HepG2 (cell line): ENCODE results near the gene ENC1. TPM values are rescaled to one million over a fixed set of nuclear protein-coding genes. Genes with fewer than 3 reads are reported as not detected.

Source experiments
- ATAC-seq: fragments of 200-7000 bp; cut with Tn5 transposase; 3 replicates; pipeline ENCODE4 v1.9.1; 2020; ENCODE audit warnings: mild to moderate bottlenecking, moderate library complexity
- BruUV-seq: library from RNA; stranded (reverse); fragments of 400-500 nt; replicated peaks from 2 replicates; lab custom pipeline; 2021; lab: Mats Ljungman, UMichigan
- CTCF ChIA-PET: fragments of 300-600 bp; formaldehyde crosslinking; extraction: SDS; loops from one replicate; lab custom pipeline; 2021; ENCODE audit warnings: low total read pairs, inconsistent platforms, low intra/inter-chr PET ratio; lab: Yijun Ruan, JAX
- POLR2A ChIA-PET: fragments of 350-600 bp; sonication (Branson Sonifier 250); formaldehyde crosslinking; loops from one replicate; lab custom pipeline; 2020; ENCODE audit warnings: antibody characterized with exemption, inconsistent platforms; lab: Yijun Ruan, JAX
- DNase-seq: peaks from one replicate; pipeline ENCODE4 v3.0.0-alpha.2; 2015; ENCODE audit warnings: low spot score
- FAIRE-seq: peaks from 3 replicates; lab custom pipeline; 2011; peaks lifted over from hg19 to GRCh38; lab: Jason Lieb, UNC
- H2AFZ ChIP-seq: one replicate; pipeline ENCODE4 v1.6.1; 2011; ENCODE audit warnings: low read length, inconsistent platforms
- H3K27ac ChIP-seq: fragments of 300-600 bp; 3 replicates; pipeline ENCODE4 v1.8.0; 2011; ENCODE audit warnings: mixed run types, mild to moderate bottlenecking, mixed read lengths, low read length, inconsistent platforms; ENCODE audit not compliant: insufficient read depth; ENCODE audit errors: extremely low read length
- H3K27me3 ChIP-seq, 2 experiments: fragments of 200-600 bp in 1 of 2; 2 replicates in 1 of 2; 3 replicates in 1 of 2; pipeline versions ENCODE4 v1.6.0 to v1.8.0; 2011; ENCODE audit warnings: low read length in 2 of 2, mild to moderate bottlenecking in 2 of 2, moderate library complexity in 2 of 2, inconsistent platforms in 1 of 2; ENCODE audit not compliant: insufficient read depth in 2 of 2, control insufficient read depth in 1 of 2
- H3K36me3 ChIP-seq, 2 experiments: fragments of 200-600 bp in 1 of 2; replicated peaks in 1 of 2; 2 replicates in 1 of 2; 3 replicates in 1 of 2; pipeline versions ENCODE4 v1.5.1 to v1.8.0; 2011; ENCODE audit warnings: low read length in 2 of 2, inconsistent platforms in 1 of 2; ENCODE audit not compliant: insufficient read depth in 2 of 2, control insufficient read depth in 1 of 2
- H3K4me1 ChIP-seq: 2 replicates; pipeline ENCODE4 v1.5.1; 2012; ENCODE audit warnings: low read length, inconsistent platforms; ENCODE audit not compliant: insufficient read depth
- H3K4me2 ChIP-seq: 2 replicates; pipeline ENCODE4 v1.6.0; 2011; ENCODE audit warnings: low read depth, low read length, inconsistent platforms
- H3K4me3 ChIP-seq, 3 experiments: fragments of 200-600 bp in 1 of 3; sonication (generic), shearing (Covaris generic) in 1 of 3; replicated peaks in 1 of 3; 2 replicates each; pipeline ENCODE4 v1.5.1; 2011 to 2016; ENCODE audit warnings: low read length in 3 of 3, inconsistent platforms in 2 of 3, low read depth in 2 of 3, mild to moderate bottlenecking in 2 of 3, control low read depth in 1 of 3, mixed read lengths in 1 of 3; ENCODE audit not compliant: insufficient read depth in 1 of 3
- H3K79me2 ChIP-seq: one replicate; pipeline ENCODE4 v1.6.1; 2011; ENCODE audit warnings: low read length, inconsistent platforms; ENCODE audit not compliant: insufficient read depth
- H3K9ac ChIP-seq: 2 replicates; pipeline ENCODE4 v1.6.0; 2011; ENCODE audit warnings: mild to moderate bottlenecking, low read depth, low read length, inconsistent platforms; ENCODE audit not compliant: insufficient read depth
- H3K9me3 ChIP-seq: 2 replicates; pipeline ENCODE4 v1.5.1; 2012; ENCODE audit warnings: mild to moderate bottlenecking, low read length
- H4K20me1 ChIP-seq: 2 replicates; pipeline ENCODE4 v1.6.0; 2011; ENCODE audit warnings: inconsistent platforms, mild to moderate bottlenecking, low read length, moderate library complexity; ENCODE audit not compliant: insufficient read depth
- FOSL2 ChIP-seq: sonication (generic); formaldehyde crosslinking; IDR thresholded peaks from 2 replicates; pipeline ENCODE4 v1.4.0; 2020; ENCODE audit warnings: missing genetic modification reagents
- FOXP1 ChIP-seq, 2 experiments: fragments of 450-650 bp in 1 of 2; IDR thresholded peaks; 2 replicates each; pipeline ENCODE4 v1.6.1; 2017 to 2018; ENCODE audit warnings: antibody characterized with exemption in 1 of 2
- HDAC2 ChIP-seq: sonication (generic); formaldehyde crosslinking; IDR thresholded peaks from 2 replicates; pipeline ENCODE4 v1.4.0; 2020; ENCODE audit warnings: missing genetic modification reagents
- HMG20A ChIP-seq: IDR thresholded peaks from 2 replicates; pipeline ENCODE4 v1.6.1; 2016; ENCODE audit warnings: borderline replicate concordance
- IRF2 ChIP-seq: IDR thresholded peaks from 2 replicates; pipeline ENCODE4 v1.6.1; 2018; ENCODE audit warnings: missing genetic modification reagents, missing compliant biosample characterization
- MED1 ChIP-seq: sonication (generic); formaldehyde crosslinking; IDR thresholded peaks from 2 replicates; pipeline ENCODE4 v1.4.0; 2020; ENCODE audit warnings: missing genetic modification reagents
- NCOA1 ChIP-seq: sonication (generic); formaldehyde crosslinking; IDR thresholded peaks from 2 replicates; pipeline ENCODE4 v1.9.0; 2021; ENCODE audit warnings: missing genetic modification reagents
- PITX1 ChIP-seq: sonication (generic); formaldehyde crosslinking; IDR thresholded peaks from 2 replicates; pipeline ENCODE4 v1.5.1; 2020; ENCODE audit warnings: mild to moderate bottlenecking, missing genetic modification reagents
- RARA ChIP-seq: IDR thresholded peaks from 2 replicates; pipeline ENCODE4 v1.6.1; 2016; ENCODE audit warnings: missing genetic modification reagents, missing compliant biosample characterization
- SOX6 ChIP-seq, 2 experiments: fragments of 450-650 bp in 1 of 2; sonication (generic) in 1 of 2; formaldehyde crosslinking in 1 of 2; IDR thresholded peaks; 2 replicates each; pipeline versions ENCODE4 v1.4.0 to v1.6.1; 2017 to 2020; ENCODE audit warnings: antibody characterized with exemption in 1 of 2, mild to moderate bottlenecking in 1 of 2, missing genetic modification reagents in 1 of 2
- TMF1 ChIP-seq: sonication (generic); formaldehyde crosslinking; IDR thresholded peaks from 2 replicates; pipeline ENCODE4 v1.8.1; 2022; ENCODE audit warnings: low read depth, missing genetic modification reagents
- ZNF10 ChIP-seq: sonication (generic); formaldehyde crosslinking; IDR thresholded peaks from 2 replicates; pipeline ENCODE4 v1.4.0; 2020; ENCODE audit warnings: mild to moderate bottlenecking, low read depth, missing genetic modification reagents, borderline replicate concordance
- ZNF644 ChIP-seq: IDR thresholded peaks from 2 replicates; pipeline ENCODE4 v1.6.1; 2016; ENCODE audit warnings: low read depth
- ZNF670 ChIP-seq: sonication (generic); formaldehyde crosslinking; IDR thresholded peaks from 2 replicates; pipeline ENCODE4 v1.8.0; 2022; ENCODE audit warnings: mild to moderate bottlenecking, missing genetic modification reagents, borderline replicate concordance
- ZNF83 ChIP-seq: sonication (generic); formaldehyde crosslinking; IDR thresholded peaks from 2 replicates; pipeline ENCODE4 v1.4.0; 2020; ENCODE audit warnings: missing genetic modification reagents, mild to moderate bottlenecking, borderline replicate concordance
- WGBS: methylation state at CpG from one replicate; pipeline ENCODE4 v1.1.6; 2017; ENCODE audit warnings: low lambda C conversion rate; 5-methylcytosine and 5-hydroxymethylcytosine counted together
- in situ Hi-C: cut with HindIII; loops from 2 replicates; pipeline ENCODE4 v1.10.0; 2017; ENCODE audit warnings: low pct_unique_long_range_greater_than_20kb; ENCODE audit not compliant: extremely low pct_ligation_motif_present
- intact Hi-C: fragments of 100-400 bp; cut with micrococcal nuclease; formaldehyde crosslinking; loops from one replicate; pipeline ENCODE4 v1.10.0; 2022; ENCODE audit not compliant: unreplicated experiment
- polyA plus RNA-seq, 8 experiments: library from polyadenylated mRNA; depleted of rRNA in 3 of 8; stranded (reverse) in 7 of 8; unstranded in 1 of 8; fragments of >200 nt; fragmentation: Illumina TruSeq in 4 of 8; extraction: Trizol in 4 of 8; gene quantifications; 2 replicates each; pipeline versions ENCODE4 v1.2.1 to v1.2.3, GENCODE V29; 2011 to 2016; ENCODE audit warnings: low read depth in 4 of 8, missing spikeins in 1 of 8, mixed read lengths in 1 of 8; ENCODE audit not compliant: insufficient read depth in 1 of 8
- total RNA-seq, 5 experiments: library from RNA; depleted of rRNA; stranded (reverse); fragments of >200 nt; fragmentation: Illumina TruSeq; extraction: Trizol; gene quantifications; 2 replicates each; pipeline ENCODE4 v1.2.3, GENCODE V29; 2016; ENCODE audit warnings: low read depth in 1 of 5
- TF ChIP-seq, protein P1 (sequence below): sonication (generic); formaldehyde crosslinking; IDR thresholded peaks from 2 replicates; pipeline ENCODE4 v1.5.0; 2020; ENCODE audit warnings: missing genetic modification reagents, mild to moderate bottlenecking, borderline replicate concordance
- TF ChIP-seq, protein P2 (sequence below): sonication (generic); formaldehyde crosslinking; conservative IDR thresholded peaks from 2 replicates; pipeline ENCODE4 v1.4.0; 2020; ENCODE audit warnings: missing genetic modification reagents

The ENC1 gene
- total and polyA plus RNA-seq, 2 of the 13 experiments (the other 11 are each of a cell fraction or from before 2014, with no cell fraction given): 63.8 to 64.4 TPM

DNA sequence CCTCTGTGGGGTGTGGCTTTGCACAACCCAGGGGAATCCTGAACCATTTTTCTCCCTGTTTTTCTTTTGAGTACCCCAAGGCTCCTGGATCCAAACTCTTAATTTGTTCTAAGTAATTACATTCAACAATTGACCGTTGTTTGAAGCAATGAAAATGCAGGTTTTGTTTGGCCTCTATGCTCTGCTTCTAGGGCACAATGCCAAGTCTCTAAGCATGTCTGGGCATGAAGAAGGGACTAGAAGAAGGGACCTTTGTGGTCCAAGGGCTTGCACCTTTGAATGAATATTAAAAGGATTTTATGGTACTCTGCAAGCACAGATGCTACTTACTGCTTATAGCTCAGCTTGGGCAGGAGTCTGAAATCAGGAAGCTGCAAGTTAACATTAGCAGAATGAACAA, 6.6 kb upstream of the ENC1 start:
- Histone ChIP-seq H3K4me1 (peaks cover 60% of the 10 kb centered on the region), H3K4me3 (no peak overlapping the region), H3K79me2 (no peaks in the 10 kb centered on the region), H3K27ac (no peak overlapping the region), H4K20me1 (no peaks in the 10 kb centered on the region), H3K4me2 (no peak overlapping the region), H3K27me3 (no peaks in the 10 kb centered on the region), H2AFZ (no peak overlapping the region), H3K9ac (no peak overlapping the region), H3K36me3 (no peaks in the 10 kb centered on the region), H3K9me3 (no peaks in the 10 kb centered on the region)
- intact Hi-C loops: no loop called here
- DNase-seq: no peak
- CTCF ChIA-PET: no interaction called here
- no TSS peak for BruUV-seq
- TF ChIP-seq ZNF644 (CRISPR knock-in tag): no peak
- TF ChIP-seq PITX1 (CRISPR knock-in tag): no peak
- TF ChIP-seq, protein P1, sequence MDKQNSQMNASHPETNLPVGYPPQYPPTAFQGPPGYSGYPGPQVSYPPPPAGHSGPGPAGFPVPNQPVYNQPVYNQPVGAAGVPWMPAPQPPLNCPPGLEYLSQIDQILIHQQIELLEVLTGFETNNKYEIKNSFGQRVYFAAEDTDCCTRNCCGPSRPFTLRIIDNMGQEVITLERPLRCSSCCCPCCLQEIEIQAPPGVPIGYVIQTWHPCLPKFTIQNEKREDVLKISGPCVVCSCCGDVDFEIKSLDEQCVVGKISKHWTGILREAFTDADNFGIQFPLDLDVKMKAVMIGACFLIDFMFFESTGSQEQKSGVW (CRISPR knock-in tag): no peak
- no peak for TF ChIP-seq NCOA1 (CRISPR knock-in tag)
- no peak for TF ChIP-seq ZNF83 (CRISPR knock-in tag)
- TF ChIP-seq ZNF670 (CRISPR knock-in tag): no peak
- TF ChIP-seq ZNF10 (CRISPR knock-in tag): no peak
- FAIRE-seq: no peak
- no peak for ATAC-seq
- WGBS: 64% methylated on average over 1 of the region's 1 CpG
- POLR2A ChIA-PET: no interaction called here
- in situ Hi-C loops: loop anchor here (5.0 to 10.0 kb wide), 2 partner anchors 602 to 745 kb away; no protein-coding TSS in a partner anchor

DNA sequence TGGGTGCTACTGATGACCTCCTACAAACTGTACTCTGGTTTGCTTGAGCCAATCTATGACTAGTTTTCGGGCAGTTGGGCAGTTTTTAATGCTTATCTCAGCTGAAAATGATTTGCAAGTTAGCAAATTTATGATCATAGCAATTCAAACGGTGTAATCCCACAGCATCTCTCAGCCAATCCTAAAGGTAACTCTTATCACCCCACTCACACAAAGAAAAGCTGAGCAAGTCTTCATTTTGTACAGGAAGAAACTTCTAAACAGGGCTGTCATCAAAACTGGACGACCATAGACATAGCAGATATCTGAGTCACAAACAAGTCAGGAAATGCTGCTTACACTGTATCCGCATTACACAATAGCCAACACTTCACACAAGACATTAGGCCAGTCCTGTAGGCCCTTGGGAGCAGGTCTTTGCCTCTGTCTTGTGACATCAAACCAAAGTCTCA, 2.6 kb upstream of the ENC1 start:
- no peak overlapping the region for H3K27ac ChIP-seq
- BruUV-seq: no TSS peak
- in situ Hi-C loops: loop anchor here (5.0 to 10.0 kb wide), 2 partner anchors 246 to 598 kb away; no protein-coding TSS in a partner anchor
- H3K36me3 ChIP-seq: no peaks in the 10 kb centered on the region
- FAIRE-seq (peak; percentile 4), ATAC-seq (no peak), DNase-seq (peak; percentile 57)
- no peak overlapping the region for H3K4me3 ChIP-seq
- H3K9ac ChIP-seq: no peak overlapping the region
- peak overlapping the region; percentile 97 for H3K4me2 ChIP-seq
- intact Hi-C loops: loop anchor here (2.0 to 5.0 kb wide), 3 partner anchors 61 to 352 kb away; no protein-coding TSS in a partner anchor
- no peaks in the 10 kb centered on the region for H3K9me3 ChIP-seq
- H3K4me1 ChIP-seq: peaks cover 41% of the 10 kb centered on the region
- H2AFZ ChIP-seq: no peak overlapping the region
- WGBS: 50% methylated on average over 4 of the region's 4 CpGs
- CTCF ChIA-PET: no interaction called here
- H3K27me3 ChIP-seq: no peaks in the 10 kb centered on the region; a peak in 2 of 5 replicates
- POLR2A ChIA-PET: interaction anchor here (1.6 to 4.0 kb wide), 2 partner anchors 12 to 248 kb away, joined by 4 to 31 read pairs; no protein-coding TSS in a partner anchor
- peaks cover 24% of the 10 kb centered on the region for H3K79me2 ChIP-seq
- peaks cover 18% of the 10 kb centered on the region for H4K20me1 ChIP-seq
- TF ChIP-seq FOXP1 (IDR thresholded peaks at IDR 0.05) (no peak), FOXP1 (CRISPR knock-in tag; IDR thresholded peaks at IDR 0.05) (peak; percentile 22; the same call in 1 of the 2 replicates), SOX6 (IDR thresholded peaks at IDR 0.05) (no peak), SOX6 (CRISPR knock-in tag; IDR thresholded peaks at IDR 0.05) (peak; percentile 8; the same call in 1 of the 2 replicates), TMF1 (CRISPR knock-in tag) (no peak), HDAC2 (CRISPR knock-in tag) (0 out of 2 replicates have a peak, but pooled peaks have one; percentile 25), FOSL2 (CRISPR knock-in tag) (peak; percentile 94), HMG20A (CRISPR knock-in tag) (peak; percentile 68; the same call in 1 of the 2 replicates), RARA (CRISPR knock-in tag) (peak; percentile 37; the same call in 1 of the 2 replicates), MED1 (CRISPR knock-in tag) (0 out of 2 replicates have a peak, but pooled peaks have one; percentile 27), IRF2 (CRISPR knock-in tag) (0 out of 2 replicates have a peak, but pooled peaks have one; percentile 31)
- TF ChIP-seq, protein P2, sequence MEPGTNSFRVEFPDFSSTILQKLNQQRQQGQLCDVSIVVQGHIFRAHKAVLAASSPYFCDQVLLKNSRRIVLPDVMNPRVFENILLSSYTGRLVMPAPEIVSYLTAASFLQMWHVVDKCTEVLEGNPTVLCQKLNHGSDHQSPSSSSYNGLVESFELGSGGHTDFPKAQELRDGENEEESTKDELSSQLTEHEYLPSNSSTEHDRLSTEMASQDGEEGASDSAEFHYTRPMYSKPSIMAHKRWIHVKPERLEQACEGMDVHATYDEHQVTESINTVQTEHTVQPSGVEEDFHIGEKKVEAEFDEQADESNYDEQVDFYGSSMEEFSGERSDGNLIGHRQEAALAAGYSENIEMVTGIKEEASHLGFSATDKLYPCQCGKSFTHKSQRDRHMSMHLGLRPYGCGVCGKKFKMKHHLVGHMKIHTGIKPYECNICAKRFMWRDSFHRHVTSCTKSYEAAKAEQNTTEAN (CRISPR knock-in tag): no peak
